ENCODE data around the gene CFD. TPM values are rescaled to one million over a fixed set of nuclear protein-coding genes. Genes with fewer than 3 reads are reported as not detected.
A peak's percentile ranks its signal among the peaks of the same experiment; 100 is the strongest.

Gene CFD
- polyA plus RNA-seq, 1 experiment = 0.77 TPM

DNA sequence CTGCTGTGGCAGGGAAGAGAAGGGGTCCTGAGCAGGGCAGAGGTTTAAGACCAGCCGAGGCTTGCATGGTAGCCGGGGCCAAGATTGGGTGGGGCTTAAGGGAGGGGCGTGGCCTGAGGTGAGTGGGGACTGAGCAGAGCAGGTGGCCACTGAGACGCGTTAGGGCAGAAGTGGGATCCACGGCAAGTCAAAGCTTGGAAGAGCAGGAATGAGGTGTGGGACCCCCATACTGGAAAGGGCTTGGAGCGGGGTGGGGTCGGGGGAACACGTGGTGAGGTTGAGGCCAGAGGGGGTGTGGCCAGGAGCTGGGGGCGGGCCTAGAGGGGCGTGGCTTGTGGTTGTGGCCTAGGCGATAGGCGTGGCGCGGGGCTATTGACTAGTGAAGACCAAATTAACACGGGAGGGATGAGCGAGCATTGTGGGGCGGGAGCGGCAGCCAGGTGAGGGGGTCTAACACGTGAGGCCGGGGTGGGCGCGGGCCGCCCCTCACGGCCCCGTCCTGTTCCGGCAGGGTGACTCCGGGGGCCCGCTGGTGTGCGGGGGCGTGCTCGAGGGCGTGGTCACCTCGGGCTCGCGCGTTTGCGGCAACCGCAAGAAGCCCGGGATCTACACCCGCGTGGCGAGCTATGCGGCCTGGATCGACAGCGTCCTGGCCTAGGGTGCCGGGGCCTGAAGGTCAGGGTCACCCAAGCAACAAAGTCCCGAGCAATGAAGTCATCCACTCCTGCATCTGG lies 3.3 kb downstream of the CFD start:
- POLR2A ChIA-PET = no interaction called here
- Histone ChIP-seq H3K4me3 (ENCODE audit: low read depth, low read length) (peak overlapping the region; percentile 23), H3K27me3 (ENCODE audit: control insufficient read depth, insufficient read depth, low read length) (no peaks in the 10 kb centered on the region), H3K36me3 (ENCODE audit: control insufficient read depth, insufficient read depth, low read length) (peaks cover 4% of the 10 kb centered on the region)
- CTCF ChIA-PET = interaction anchor here (0.8 to 2.4 kb wide), 16 partner anchors 10 to 164 kb away, joined by 3 to 23 read pairs (median 5); partner anchors contain the start of genes CNN2, RNU6-9 and WDR18
- TF ChIP-seq, protein P1, sequence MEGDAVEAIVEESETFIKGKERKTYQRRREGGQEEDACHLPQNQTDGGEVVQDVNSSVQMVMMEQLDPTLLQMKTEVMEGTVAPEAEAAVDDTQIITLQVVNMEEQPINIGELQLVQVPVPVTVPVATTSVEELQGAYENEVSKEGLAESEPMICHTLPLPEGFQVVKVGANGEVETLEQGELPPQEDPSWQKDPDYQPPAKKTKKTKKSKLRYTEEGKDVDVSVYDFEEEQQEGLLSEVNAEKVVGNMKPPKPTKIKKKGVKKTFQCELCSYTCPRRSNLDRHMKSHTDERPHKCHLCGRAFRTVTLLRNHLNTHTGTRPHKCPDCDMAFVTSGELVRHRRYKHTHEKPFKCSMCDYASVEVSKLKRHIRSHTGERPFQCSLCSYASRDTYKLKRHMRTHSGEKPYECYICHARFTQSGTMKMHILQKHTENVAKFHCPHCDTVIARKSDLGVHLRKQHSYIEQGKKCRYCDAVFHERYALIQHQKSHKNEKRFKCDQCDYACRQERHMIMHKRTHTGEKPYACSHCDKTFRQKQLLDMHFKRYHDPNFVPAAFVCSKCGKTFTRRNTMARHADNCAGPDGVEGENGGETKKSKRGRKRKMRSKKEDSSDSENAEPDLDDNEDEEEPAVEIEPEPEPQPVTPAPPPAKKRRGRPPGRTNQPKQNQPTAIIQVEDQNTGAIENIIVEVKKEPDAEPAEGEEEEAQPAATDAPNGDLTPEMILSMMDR (IDR thresholded peaks at IDR 0.05; ENCODE audit: insufficient read depth, low read depth, low read length) = no peak
- no peak for DNase-seq (ENCODE audit: low read depth)

DNA sequence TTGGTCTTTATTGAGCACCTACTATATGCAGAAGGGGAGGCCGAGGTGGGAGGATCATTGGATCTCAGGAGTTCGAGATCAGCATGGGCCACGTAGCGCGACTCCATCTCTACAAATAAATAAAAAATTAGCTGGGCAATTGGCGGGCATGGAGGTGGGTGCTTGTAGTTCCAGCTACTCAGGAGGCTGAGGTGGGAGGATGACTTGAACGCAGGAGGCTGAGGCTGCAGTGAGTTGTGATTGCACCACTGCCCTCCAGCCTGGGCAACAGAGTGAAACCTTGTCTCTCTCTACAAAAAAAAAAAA lies 3.8 kb downstream of the CFD start:
- TF ChIP-seq, protein P1 (IDR thresholded peaks at IDR 0.05; ENCODE audit: insufficient read depth, low read depth, low read length) = no peak
- no peak overlapping the region for H3K4me3 ChIP-seq (ENCODE audit: low read depth, low read length)
- CTCF ChIA-PET = interaction anchor here (0.7 to 2.4 kb wide), 22 partner anchors 9 to 163 kb away, joined by 3 to 23 read pairs (median 4); partner anchors contain the start of genes CNN2, RNU6-9 and WDR18

DNA sequence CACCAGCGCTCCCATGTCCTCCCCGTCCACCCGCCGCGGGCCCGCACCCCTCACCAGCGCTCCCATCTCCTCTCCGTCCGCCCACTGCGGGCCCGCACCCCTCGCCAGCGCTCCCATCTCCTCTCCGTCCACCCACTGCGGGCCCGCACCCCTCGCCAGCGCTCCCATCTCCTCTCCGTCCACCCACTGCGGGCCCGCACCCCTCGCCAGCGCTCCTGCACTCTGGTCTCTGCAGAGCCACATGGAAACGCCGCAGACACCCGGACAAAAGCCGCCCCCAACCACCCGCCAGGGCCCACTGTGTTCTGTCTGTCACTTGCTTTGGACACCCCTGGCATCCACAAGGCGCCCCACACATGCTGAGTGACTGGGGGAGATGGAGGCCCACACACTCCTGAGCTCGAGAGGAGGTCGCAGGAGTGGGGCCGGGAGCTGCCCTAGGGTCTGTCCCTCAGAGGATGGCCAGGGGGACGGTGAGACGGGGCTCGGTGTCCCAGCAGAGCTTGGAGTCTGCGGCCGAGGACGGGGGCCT lies 7.4 kb downstream of the CFD start:
- Histone ChIP-seq H3K36me3 (ENCODE audit: control insufficient read depth, insufficient read depth, low read length) (peaks cover 21% of the 10 kb centered on the region), H3K27me3 (ENCODE audit: control insufficient read depth, insufficient read depth, low read length) (no peaks in the 10 kb centered on the region), H3K4me3 (ENCODE audit: low read depth, low read length) (no peak overlapping the region)
- DNase-seq (ENCODE audit: low read depth) = no peak
- CTCF ChIA-PET = interaction anchor here (0.6 kb wide), 1 partner anchor 12 kb away, joined by 3 read pairs; no protein-coding TSS in a partner anchor
- POLR2A ChIA-PET = no interaction called here
- TF ChIP-seq, protein P1 (IDR thresholded peaks at IDR 0.05; ENCODE audit: insufficient read depth, low read depth, low read length) = no peak

More for the DNA sequence above, 3.8 kb downstream of the CFD start:
- Histone ChIP-seq H3K27me3 (ENCODE audit: control insufficient read depth, insufficient read depth, low read length) (no peaks in the 10 kb centered on the region), H3K36me3 (ENCODE audit: control insufficient read depth, insufficient read depth, low read length) (peaks cover 9% of the 10 kb centered on the region)
- no peak for DNase-seq (ENCODE audit: low read depth)
- POLR2A ChIA-PET = no interaction called here

DNA sequence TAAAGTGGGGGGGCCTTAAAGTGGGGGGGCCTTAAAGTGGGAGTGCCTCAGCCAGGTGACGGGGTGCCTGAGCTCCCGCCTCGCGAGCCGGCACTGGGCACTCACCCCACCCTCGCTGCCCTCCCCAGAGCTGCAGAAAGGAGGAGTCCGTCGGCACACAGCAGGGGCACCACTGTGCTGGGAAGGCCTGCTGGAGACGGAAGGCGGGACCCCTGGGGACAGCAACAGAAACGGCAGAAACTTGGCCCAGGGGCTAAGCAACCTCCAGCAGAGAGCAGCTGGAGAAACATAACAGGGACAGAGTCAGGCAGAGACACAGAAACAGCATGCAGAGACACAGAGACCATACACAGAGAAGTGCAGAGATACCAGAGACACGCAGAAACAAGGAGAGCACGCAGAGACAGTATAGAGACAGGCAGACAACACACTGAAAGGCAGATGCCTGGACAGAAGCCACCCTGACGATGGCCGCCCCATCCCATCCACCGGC lies 7.9 kb downstream of the CFD start:
- no peaks in the 10 kb centered on the region for H3K27me3 ChIP-seq (ENCODE audit: control insufficient read depth, insufficient read depth, low read length)
- POLR2A ChIA-PET = no interaction called here
- no peak overlapping the region for H3K4me3 ChIP-seq (ENCODE audit: low read depth, low read length)
- peaks cover 23% of the 10 kb centered on the region for H3K36me3 ChIP-seq (ENCODE audit: control insufficient read depth, insufficient read depth, low read length)
- no peak for DNase-seq (ENCODE audit: low read depth)
- TF ChIP-seq, protein P1 (IDR thresholded peaks at IDR 0.05; ENCODE audit: insufficient read depth, low read depth, low read length) = no peak
- CTCF ChIA-PET = interaction anchor here (0.6 kb wide), 1 partner anchor 12 kb away, joined by 3 read pairs; no protein-coding TSS in a partner anchor

DNA sequence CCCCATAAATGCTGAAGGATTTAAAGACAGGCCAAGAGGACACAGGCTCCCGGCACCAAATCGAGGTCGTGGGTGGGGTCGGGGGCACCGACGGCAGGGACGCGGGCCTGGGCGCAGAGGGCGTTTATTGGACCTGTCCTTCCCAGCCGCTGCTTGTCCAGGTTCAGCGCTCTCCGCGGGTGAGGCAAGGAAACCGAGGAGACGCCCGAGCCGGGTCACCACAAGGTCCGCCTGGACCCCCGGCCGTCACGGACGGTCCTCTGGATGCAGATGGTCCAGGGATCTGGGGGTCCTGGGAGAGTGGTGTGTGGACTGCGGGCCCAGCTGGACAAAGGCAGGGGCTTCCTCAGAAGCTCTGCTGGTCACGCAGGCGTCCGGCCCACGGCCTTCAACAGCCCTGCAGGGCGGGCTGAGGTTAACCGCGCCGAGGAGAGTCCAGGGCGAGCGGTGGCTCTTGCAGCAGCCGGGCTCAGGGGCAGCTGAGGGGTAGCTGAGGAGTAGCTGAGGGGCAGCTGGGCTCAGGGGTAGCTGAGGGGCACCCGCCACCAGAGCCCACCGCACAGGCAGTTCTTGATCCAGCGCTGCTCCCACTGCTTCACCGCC lies 8.5 kb downstream of the CFD start:
- H3K36me3 ChIP-seq (ENCODE audit: control insufficient read depth, insufficient read depth, low read length) = peaks cover 23% of the 10 kb centered on the region
- ChIA-PET CTCF (no interaction called here), POLR2A (no interaction called here)
- TF ChIP-seq, protein P1 (IDR thresholded peaks at IDR 0.05; ENCODE audit: insufficient read depth, low read depth, low read length) = no peak
- H3K27me3 ChIP-seq (ENCODE audit: control insufficient read depth, insufficient read depth, low read length) = no peaks in the 10 kb centered on the region
- no peak for DNase-seq (ENCODE audit: low read depth)
- no peak overlapping the region for H3K4me3 ChIP-seq (ENCODE audit: low read depth, low read length)
